CD8-positive, alpha-beta memory T cell (primary cell): ENCODE data around the gene EBLN2. TPM values are rescaled to one million over a fixed set of nuclear protein-coding genes. Genes with fewer than 3 reads are reported as not detected.

ENCODE experiments used
- CTCF ChIA-PET: fragments of 350-600 bp; sonication (Branson Sonifier 250); formaldehyde crosslinking; loops from one replicate; lab custom pipeline; 2021; ENCODE audit warnings: antibody characterized with exemption; lab: Charles Lee
- POLR2A ChIA-PET: fragments of 350-600 bp; sonication (Branson Sonifier 250); formaldehyde crosslinking; loops from one replicate; lab custom pipeline; 2021; ENCODE audit warnings: antibody characterized with exemption; lab: Charles Lee
- DNase-seq, 5 donors: peaks; one replicate each; pipeline versions ENCODE4 v3.0.0 to v3.0.0-alpha.2; 2020 to 2022; ENCODE audit warnings: mixed read lengths in 1 of 5
- H3K27ac ChIP-seq: one replicate; pipeline ENCODE4 v1.7.0; 2013; ENCODE audit warnings: low read depth, mild to moderate bottlenecking, low read length, moderate library complexity
- H3K27me3 ChIP-seq: 2 replicates; pipeline ENCODE4 v1.7.0; 2013; ENCODE audit warnings: low read length, mild to moderate bottlenecking; ENCODE audit not compliant: insufficient read depth, poor library complexity, severe bottlenecking
- H3K36me3 ChIP-seq: 2 replicates; pipeline ENCODE4 v1.7.0; 2013; ENCODE audit warnings: mild to moderate bottlenecking, low read length, moderate library complexity; ENCODE audit not compliant: insufficient read depth
- H3K4me1 ChIP-seq: 2 replicates; pipeline ENCODE4 v1.7.0; 2013; ENCODE audit warnings: mild to moderate bottlenecking, low read length, moderate library complexity; ENCODE audit not compliant: insufficient read depth
- H3K4me3 ChIP-seq: 2 replicates; pipeline ENCODE4 v1.7.0; 2013; ENCODE audit warnings: mild to moderate bottlenecking, low read length
- H3K9me3 ChIP-seq: 2 replicates; pipeline ENCODE4 v1.7.0; 2013; ENCODE audit warnings: mild to moderate bottlenecking, low read length
- H3K27ac Mint-ChIP-seq, 8 donors: one replicate each; pipeline ENCODE4 v1.8.0; 2020 to 2021; ENCODE audit warnings: mixed read lengths in 8 of 8, mild to moderate bottlenecking in 6 of 8, inconsistent platforms in 3 of 8, moderate library complexity in 3 of 8
- H3K27me3 Mint-ChIP-seq, 2 donors: one replicate each; pipeline ENCODE4 v1.8.0; 2020 to 2021; ENCODE audit warnings: mixed read lengths in 2 of 2, mild to moderate bottlenecking in 1 of 2, moderate library complexity in 1 of 2
- H3K36me3 Mint-ChIP-seq, 3 donors: one replicate each; pipeline ENCODE4 v1.8.0; 2020 to 2021; ENCODE audit warnings: mixed read lengths in 3 of 3, inconsistent platforms in 1 of 3, mild to moderate bottlenecking in 1 of 3
- H3K4me1 Mint-ChIP-seq, 3 donors: one replicate each; pipeline ENCODE4 v1.8.0; 2020 to 2021; ENCODE audit warnings: mixed read lengths in 3 of 3, inconsistent platforms in 1 of 3, mild to moderate bottlenecking in 1 of 3
- H3K4me3 Mint-ChIP-seq, 7 donors: one replicate each; pipeline ENCODE4 v1.8.0; 2020 to 2021; ENCODE audit warnings: mixed read lengths in 7 of 7, mild to moderate bottlenecking in 6 of 7, moderate library complexity in 4 of 7, inconsistent platforms in 2 of 7
- H3K9me3 Mint-ChIP-seq, 5 donors: one replicate each; pipeline ENCODE4 v1.8.0; 2020 to 2022; ENCODE audit warnings: mixed read lengths in 5 of 5, mild to moderate bottlenecking in 3 of 5, moderate library complexity in 2 of 5, inconsistent platforms in 1 of 5
- polyA plus RNA-seq: library from polyadenylated mRNA; unstranded; fragments of 300-500 nt; fragmentation: Illumina TruSeq; gene quantifications from one replicate; pipeline ENCODE4 v1.2.3, GENCODE V29; 2021
- total RNA-seq, 2 experiments: library from RNA; stranded (reverse); gene quantifications; one replicate each; pipeline ENCODE4 v1.2.3, GENCODE V29; 2021

The EBLN2 gene
- total and polyA plus RNA-seq, 3 experiments from 2014 or later: 0.76 to 4.7 (median 3.2) TPM

- H3K36me3 ChIP-seq: no peaks in the 10 kb centered on the region
- peaks cover 64% of the 10 kb centered on the region for H3K4me1 ChIP-seq
- DNase-seq: no peak
- ChIA-PET POLR2A (no interaction called here), CTCF (no interaction called here)
- Mint-ChIP-seq H3K27me3 (no peaks in the 10 kb centered on the region), H3K4me1 (peaks cover 76 to 95% (median 92%) of the 10 kb centered on the region in 3 donors), H3K4me3 (peak overlapping the region in 5 of 7 donors; percentile 5 to 49 (median 41)), H3K9me3 (no peaks in the 10 kb centered on the region), H3K36me3 (peaks cover 0 to 12% (median 7%) of the 10 kb centered on the region in 3 donors), H3K27ac (peak overlapping the region in 7 of 8 donors; percentile 0 to 96 (median 32))
- no peak overlapping the region for H3K27ac ChIP-seq
- H3K9me3 ChIP-seq: no peaks in the 10 kb centered on the region
- H3K27me3 ChIP-seq: no peaks in the 10 kb centered on the region
- no peak overlapping the region for H3K4me3 ChIP-seq
These were observed 32.7 kb upstream of the EBLN2 start for GRCh38 chr3:73028803-73029202.

- Histone ChIP-seq H3K27me3 (no peaks in the 10 kb centered on the region), H3K36me3 (no peaks in the 10 kb centered on the region), H3K4me1 (peaks cover 60% of the 10 kb centered on the region), H3K9me3 (no peaks in the 10 kb centered on the region), H3K4me3 (no peak overlapping the region), H3K27ac (peak overlapping the region; percentile 10)
- POLR2A ChIA-PET: no interaction called here
- Mint-ChIP-seq H3K36me3 (peaks cover 0 to 12% (median 7%) of the 10 kb centered on the region in 3 donors), H3K9me3 (no peaks in the 10 kb centered on the region), H3K27ac (peak overlapping the region; percentile 5 to 88 (median 41)), H3K27me3 (no peaks in the 10 kb centered on the region), H3K4me3 (peak overlapping the region in 5 of 7 donors; percentile 1 to 23 (median 16)), H3K4me1 (peaks cover 78 to 95% (median 94%) of the 10 kb centered on the region in 3 donors)
- CTCF ChIA-PET: no interaction called here
- peak in 1 of 5 donors; percentile 23 for DNase-seq
These were observed 32.1 kb upstream of the EBLN2 start for GRCh38 chr3:73029321-73029796.

- POLR2A ChIA-PET: no interaction called here
- H3K4me1 Mint-ChIP-seq: peaks cover 78 to 94% (median 94%) of the 10 kb centered on the region in 3 donors
These were observed 31.3 kb upstream of the EBLN2 start for GRCh38 chr3:73030073-73030597.

GRCh38 chr3:73031573-73032103 lies 29.8 kb upstream of the EBLN2 start:
- no peak for DNase-seq
- Mint-ChIP-seq H3K4me1 (peaks cover 76 to 95% (median 91%) of the 10 kb centered on the region in 3 donors), H3K9me3 (no peaks in the 10 kb centered on the region), H3K27ac (peak overlapping the region in 1 of 8 donors; percentile 62), H3K27me3 (no peaks in the 10 kb centered on the region), H3K4me3 (no peak overlapping the region), H3K36me3 (peaks cover 0 to 13% (median 10%) of the 10 kb centered on the region in 3 donors)
- ChIA-PET CTCF (interaction anchor here (1.8 kb wide), 1 partner anchor 25 kb away, joined by 5 read pairs; no protein-coding TSS in a partner anchor), POLR2A (no interaction called here)
- Histone ChIP-seq H3K27me3 (no peaks in the 10 kb centered on the region), H3K9me3 (no peaks in the 10 kb centered on the region), H3K4me1 (peaks cover 47% of the 10 kb centered on the region), H3K4me3 (no peak overlapping the region), H3K36me3 (no peaks in the 10 kb centered on the region), H3K27ac (no peak overlapping the region)

More at GRCh38 chr3:73030073-73030597, 31.3 kb upstream of the EBLN2 start:
- H3K9me3 ChIP-seq: no peaks in the 10 kb centered on the region
- Mint-ChIP-seq H3K27ac (peak overlapping the region in 5 of 8 donors; percentile 10 to 77 (median 51)), H3K27me3 (no peaks in the 10 kb centered on the region), H3K9me3 (no peaks in the 10 kb centered on the region), H3K4me3 (peak overlapping the region in 1 of 7 donors; percentile 16), H3K36me3 (peaks cover 0 to 12% (median 12%) of the 10 kb centered on the region in 3 donors)
- no peaks in the 10 kb centered on the region for H3K27me3 ChIP-seq
- peaks cover 52% of the 10 kb centered on the region for H3K4me1 ChIP-seq
- DNase-seq: no peak
- CTCF ChIA-PET: no interaction called here
- H3K36me3 ChIP-seq: no peaks in the 10 kb centered on the region
- H3K4me3 ChIP-seq: no peak overlapping the region
- no peak overlapping the region for H3K27ac ChIP-seq

GRCh38 chr3:73036694-73037591 lies 24.5 kb upstream of the EBLN2 start:
- no peaks in the 10 kb centered on the region for H3K9me3 Mint-ChIP-seq
- no peak overlapping the region for H3K27ac ChIP-seq
- ChIA-PET POLR2A (no interaction called here), CTCF (interaction anchor here (0.7 kb wide), 1 partner anchor 11 kb away, joined by 3 read pairs; no protein-coding TSS in a partner anchor)
- H3K27me3 Mint-ChIP-seq: no peaks in the 10 kb centered on the region
- no peaks in the 10 kb centered on the region for H3K27me3 ChIP-seq
- H3K4me1 Mint-ChIP-seq: peaks cover 73 to 96% (median 82%) of the 10 kb centered on the region in 3 donors
- no peak for DNase-seq
- peak overlapping the region; percentile 17 to 80 (median 56) for H3K27ac Mint-ChIP-seq
- peak overlapping the region in 3 of 7 donors; percentile 7 to 37 (median 18) for H3K4me3 Mint-ChIP-seq
- no peaks in the 10 kb centered on the region for H3K9me3 ChIP-seq
- peaks cover 0 to 9% (median 4%) of the 10 kb centered on the region in 3 donors for H3K36me3 Mint-ChIP-seq
- no peak overlapping the region for H3K4me3 ChIP-seq
- no peaks in the 10 kb centered on the region for H3K36me3 ChIP-seq
- peaks cover 16% of the 10 kb centered on the region for H3K4me1 ChIP-seq

GRCh38 chr3:73041537-73041936 lies 19.9 kb upstream of the EBLN2 start:
- Mint-ChIP-seq H3K27ac (peak overlapping the region in 4 of 8 donors; percentile 17 to 73 (median 52)), H3K27me3 (no peaks in the 10 kb centered on the region), H3K4me3 (peak overlapping the region in 2 of 7 donors; percentile 1 to 3), H3K4me1 (peaks cover 73 to 96% (median 86%) of the 10 kb centered on the region in 3 donors), H3K36me3 (peaks cover 0 to 1% (median 1%) of the 10 kb centered on the region in 3 donors), H3K9me3 (no peaks in the 10 kb centered on the region)
- Histone ChIP-seq H3K27me3 (no peaks in the 10 kb centered on the region), H3K27ac (no peak overlapping the region), H3K4me3 (no peak overlapping the region), H3K36me3 (no peaks in the 10 kb centered on the region), H3K4me1 (peaks cover 28% of the 10 kb centered on the region), H3K9me3 (no peaks in the 10 kb centered on the region)
- CTCF ChIA-PET: no interaction called here
- POLR2A ChIA-PET: no interaction called here
- DNase-seq: no peak

- no peaks in the 10 kb centered on the region for H3K27me3 ChIP-seq
- no peak overlapping the region for H3K4me3 ChIP-seq
- H3K27ac ChIP-seq: no peak overlapping the region
- H3K36me3 Mint-ChIP-seq: peaks cover 0 to 12% (median 0%) of the 10 kb centered on the region in 3 donors
- H3K36me3 ChIP-seq: no peaks in the 10 kb centered on the region
- no peaks in the 10 kb centered on the region for H3K9me3 ChIP-seq
- no peaks in the 10 kb centered on the region for H3K9me3 Mint-ChIP-seq
- no peaks in the 10 kb centered on the region for H3K27me3 Mint-ChIP-seq
- POLR2A ChIA-PET: no interaction called here
- H3K27ac Mint-ChIP-seq: peak overlapping the region in 5 of 8 donors; percentile 1 to 46 (median 23)
- peaks cover 23% of the 10 kb centered on the region for H3K4me1 ChIP-seq
- no peak for DNase-seq
- H3K4me3 Mint-ChIP-seq: no peak overlapping the region
- CTCF ChIA-PET: no interaction called here
- H3K4me1 Mint-ChIP-seq: peaks cover 63 to 87% (median 73%) of the 10 kb centered on the region in 3 donors
These were observed 18.0 kb upstream of the EBLN2 start for GRCh38 chr3:73043414-73043813.
